DND-41 (cell line): ENCODE measurements around the gene RMND1.

Experiments
- CTCF ChIP-seq: IDR thresholded peaks from 2 replicates; pipeline ENCODE4 v1.5.1; 2012; ENCODE audit warnings: borderline replicate concordance, low read length, moderate library complexity, mild to moderate bottlenecking; ENCODE audit not compliant: poor library complexity, severe bottlenecking; ENCODE audit errors: extremely low read depth
- EZH2 ChIP-seq: IDR thresholded peaks from 3 replicates; pipeline ENCODE4 v1.6.1; 2012; ENCODE audit warnings: borderline replicate concordance, low read depth, mild to moderate bottlenecking, moderate library complexity, low read length, inconsistent platforms; ENCODE audit not compliant: severe bottlenecking

- TF ChIP-seq CTCF (no peak), EZH2 (no peak)
These were observed 12.8 kb upstream of the RMND1 start for GRCh38 chr6:151464702-151465101.
